GM21786 (cell line): ENCODE measurements around the gene SLC25A21.
"Not testable (repeated sequence)": the region's sequence is repeated elsewhere in the genome, so short reads cannot be mapped to it uniquely, and the experiment has no call there.

Experiments used
- ATAC-seq: cut with Tn5 transposase; IDR thresholded peaks from one replicate; pipeline ENCODE4 v1.9.1; 2021; ENCODE audit not compliant: unreplicated experiment

Gene SLC25A21

GRCh38 chr14:37091651-37092050 lies 80.8 kb downstream of the SLC25A21 start:
- no peak for ATAC-seq

- no peak for ATAC-seq
Measured at GRCh38 chr14:37090026-37090425, 82.4 kb downstream of the SLC25A21 start.

- no peak for ATAC-seq
Measured at GRCh38 chr14:37089410-37089809, 83.0 kb downstream of the SLC25A21 start.

- no peak for ATAC-seq
Measured at GRCh38 chr14:37088356-37089215, 83.8 kb downstream of the SLC25A21 start.

- ATAC-seq = no peak
Measured at GRCh38 chr14:37087520-37087919, 84.9 kb downstream of the SLC25A21 start.

- no peak for ATAC-seq
Measured at GRCh38 chr14:37083599-37083998, 88.8 kb downstream of the SLC25A21 start.

- ATAC-seq = no peak
Measured at GRCh38 chr14:37082449-37082848, 90.0 kb downstream of the SLC25A21 start.

- no peak for ATAC-seq
Measured at GRCh38 chr14:37081856-37082255, 90.5 kb downstream of the SLC25A21 start.

- no peak for ATAC-seq
Measured at GRCh38 chr14:37081218-37081617, 91.2 kb downstream of the SLC25A21 start.

GRCh38 chr14:37078131-37078530 lies 94.3 kb downstream of the SLC25A21 start:
- ATAC-seq = no peak

GRCh38 chr14:37074320-37074719 lies 98.1 kb downstream of the SLC25A21 start:
- ATAC-seq = not testable (repeated sequence)

GRCh38 chr14:37063467-37064240 lies 108.8 kb downstream of the SLC25A21 start:
- ATAC-seq = no peak

- ATAC-seq = no peak
Measured at GRCh38 chr14:37062191-37062803, 110.1 kb downstream of the SLC25A21 start.

- ATAC-seq = no peak
Measured at GRCh38 chr14:37061697-37062096, 110.7 kb downstream of the SLC25A21 start.

- ATAC-seq = no peak
Measured at GRCh38 chr14:37060496-37061260, 111.7 kb downstream of the SLC25A21 start.

GRCh38 chr14:37057776-37058175 lies 114.6 kb downstream of the SLC25A21 start:
- ATAC-seq = no peak

GRCh38 chr14:37056473-37056872 lies 115.9 kb downstream of the SLC25A21 start:
- ATAC-seq = no peak

- ATAC-seq = no peak
Measured at GRCh38 chr14:37054869-37055268, 117.5 kb downstream of the SLC25A21 start.

GRCh38 chr14:37054144-37054543 lies 118.3 kb downstream of the SLC25A21 start:
- no peak for ATAC-seq

GRCh38 chr14:37051680-37052079 lies 120.7 kb downstream of the SLC25A21 start:
- ATAC-seq = no peak

- ATAC-seq = no peak
Measured at GRCh38 chr14:37051153-37051552, 121.3 kb downstream of the SLC25A21 start.
